Activated CD8-positive, alpha-beta memory T cell treated with anti-CD3 and anti-CD28 coated beads, Interleukin-2, amount 50 U/mL, for 4 hours (primary cell): ENCODE measurements around the gene RBPJL.
A peak's percentile ranks its signal among the peaks of the same experiment; 100 is the strongest.

Experiments
- DNase-seq: peaks from one replicate; pipeline ENCODE4 v3.0.0-alpha.2; 2020

Gene RBPJL, protein sequence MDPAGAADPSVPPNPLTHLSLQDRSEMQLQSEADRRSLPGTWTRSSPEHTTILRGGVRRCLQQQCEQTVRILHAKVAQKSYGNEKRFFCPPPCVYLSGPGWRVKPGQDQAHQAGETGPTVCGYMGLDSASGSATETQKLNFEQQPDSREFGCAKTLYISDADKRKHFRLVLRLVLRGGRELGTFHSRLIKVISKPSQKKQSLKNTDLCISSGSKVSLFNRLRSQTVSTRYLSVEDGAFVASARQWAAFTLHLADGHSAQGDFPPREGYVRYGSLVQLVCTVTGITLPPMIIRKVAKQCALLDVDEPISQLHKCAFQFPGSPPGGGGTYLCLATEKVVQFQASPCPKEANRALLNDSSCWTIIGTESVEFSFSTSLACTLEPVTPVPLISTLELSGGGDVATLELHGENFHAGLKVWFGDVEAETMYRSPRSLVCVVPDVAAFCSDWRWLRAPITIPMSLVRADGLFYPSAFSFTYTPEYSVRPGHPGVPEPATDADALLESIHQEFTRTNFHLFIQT

DNA sequence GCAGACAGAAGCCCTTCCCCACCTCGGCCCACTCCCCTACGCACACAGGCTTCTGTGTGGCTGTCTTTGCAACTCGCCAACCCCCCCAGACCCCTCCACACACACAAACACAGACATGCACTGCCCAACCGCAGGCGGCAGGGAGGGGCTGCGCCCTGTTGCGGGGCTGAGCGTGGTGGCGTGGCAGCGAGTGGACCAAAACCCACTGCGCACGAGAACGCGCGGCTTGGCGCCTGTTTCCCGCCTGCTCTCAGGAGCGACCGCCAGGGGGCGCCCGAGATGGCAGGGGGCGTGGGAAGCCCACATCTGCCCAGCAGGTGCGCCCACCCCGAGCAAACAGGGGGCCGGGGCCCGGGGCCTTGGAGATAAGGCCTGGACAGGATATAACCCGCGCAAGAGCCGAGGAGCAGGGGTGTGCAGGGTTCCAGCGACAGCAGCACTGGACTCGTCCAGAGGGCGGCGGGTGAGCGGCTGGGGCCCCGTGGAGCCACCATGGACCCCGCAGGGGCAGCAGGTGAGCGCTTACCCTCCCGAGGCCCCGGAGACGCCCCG is at the start of gene RBPJL:
Gene RBPJL, plus strand, starts transcription at position 410 of the 552 bp plus-strand sequence. Its CDS starts 83 bp downstream, at position 493.
- DNase-seq: peak; percentile 55

DNA sequence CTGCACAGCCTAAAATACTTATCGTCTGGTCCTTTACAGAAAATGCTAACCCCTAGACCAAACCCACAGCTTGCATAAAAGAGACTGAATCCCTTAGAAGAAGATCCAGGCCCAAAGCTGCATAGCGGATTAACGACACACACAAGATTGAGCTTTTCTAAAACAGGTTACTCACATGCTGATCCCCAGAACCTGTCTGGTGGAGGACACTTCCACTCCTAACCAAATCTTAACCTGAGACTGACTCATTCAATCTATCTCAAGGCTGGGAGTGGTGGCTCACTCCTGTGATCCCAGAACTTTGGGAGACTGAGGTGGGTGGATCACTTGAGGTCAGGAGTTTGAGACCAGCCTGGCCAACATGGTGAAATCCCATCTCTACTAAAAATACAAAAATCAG is 49.5 kb upstream of the RBPJL start:
- no peak for DNase-seq

DNA sequence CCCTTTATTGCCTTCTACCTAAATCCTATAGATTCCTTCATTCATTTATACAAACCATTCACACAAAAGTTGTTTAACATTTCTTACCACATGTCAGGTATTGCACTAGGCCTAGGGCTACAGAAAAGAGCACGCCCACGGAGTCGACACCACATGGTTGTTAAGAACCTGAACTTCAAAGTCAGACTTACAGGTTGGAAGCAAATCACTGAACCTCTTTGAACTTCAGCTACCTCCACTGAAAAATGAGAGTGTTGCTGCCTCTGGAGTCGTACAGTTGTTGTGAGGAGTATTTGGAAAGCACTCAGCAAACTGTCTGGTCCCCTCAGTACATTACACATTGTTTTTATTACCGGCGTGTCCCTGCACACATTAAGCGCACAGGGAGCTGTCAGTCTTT is 48.9 kb upstream of the RBPJL start:
- DNase-seq: no peak

DNA sequence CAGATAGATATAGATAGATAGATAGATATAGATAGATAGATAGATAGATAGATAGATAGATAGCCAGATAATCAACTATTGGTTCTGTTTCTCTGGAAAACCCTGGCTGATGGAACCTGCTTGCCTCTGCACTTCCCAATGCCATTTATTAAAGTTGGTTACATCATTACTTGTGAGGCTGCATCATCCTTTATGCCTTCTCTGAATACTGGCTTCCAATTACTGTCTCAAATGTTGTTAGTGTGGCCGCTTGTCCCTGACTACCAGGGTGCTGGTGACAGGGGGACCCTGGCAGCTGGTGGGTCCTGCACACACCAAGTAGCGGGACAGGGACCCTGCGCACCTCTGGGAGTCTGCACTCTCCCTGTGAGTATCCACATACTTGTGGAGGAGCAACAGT is 48.4 kb upstream of the RBPJL start:
- DNase-seq: no peak

DNA sequence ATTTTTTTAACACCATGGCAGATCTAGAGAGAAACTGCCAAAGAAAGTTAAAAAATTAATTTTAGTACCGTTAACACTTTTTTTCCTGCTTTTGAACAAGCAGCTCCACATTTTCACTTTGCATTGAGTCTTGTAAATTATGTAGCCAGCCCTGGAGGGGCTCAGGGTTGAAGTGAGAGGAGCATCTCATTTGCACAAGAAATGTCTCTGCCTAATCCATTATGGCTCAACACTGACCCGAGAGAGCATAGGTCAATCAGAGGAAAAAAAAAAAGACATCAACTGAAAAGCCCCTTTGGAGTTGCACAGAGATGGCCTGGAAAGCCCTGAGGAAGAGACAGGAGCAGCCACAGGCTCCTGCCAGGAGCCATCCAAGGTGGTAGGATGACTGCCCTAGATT is 48.0 kb upstream of the RBPJL start:
- no peak for DNase-seq

DNA sequence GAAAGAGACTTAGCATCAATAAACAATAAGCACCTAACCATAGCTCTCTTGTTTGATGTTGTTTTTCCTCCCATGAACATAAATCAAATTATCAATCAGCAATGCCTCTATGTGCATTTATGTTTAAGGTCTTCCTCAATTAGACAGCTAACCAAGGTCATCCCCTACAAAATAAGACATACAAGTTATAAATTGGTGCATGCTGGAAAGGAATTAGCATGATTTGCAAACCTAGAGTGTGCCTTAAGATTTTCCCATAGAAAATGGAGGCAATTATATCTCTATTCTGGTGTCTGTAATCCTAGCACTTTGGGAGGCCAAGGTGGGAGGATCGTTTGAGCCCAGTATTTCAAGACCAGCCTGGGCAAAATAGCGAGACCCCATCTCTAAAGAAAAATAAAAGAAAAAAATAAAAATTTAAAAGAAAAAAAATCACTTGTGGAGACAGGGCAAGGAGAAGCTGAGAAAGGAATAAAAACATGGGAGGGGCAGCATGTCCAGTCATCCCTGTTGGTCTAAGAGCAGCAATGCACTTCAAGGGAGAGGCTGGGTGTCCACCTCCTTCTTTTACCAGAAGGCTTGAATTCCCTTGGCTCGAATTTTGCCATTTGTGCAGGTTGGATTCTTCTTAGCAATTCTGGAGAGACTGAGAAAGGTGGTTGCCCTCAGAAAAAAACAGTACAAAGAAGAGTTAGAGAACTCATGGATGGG is 42.9 kb upstream of the RBPJL start:
- no peak for DNase-seq

DNA sequence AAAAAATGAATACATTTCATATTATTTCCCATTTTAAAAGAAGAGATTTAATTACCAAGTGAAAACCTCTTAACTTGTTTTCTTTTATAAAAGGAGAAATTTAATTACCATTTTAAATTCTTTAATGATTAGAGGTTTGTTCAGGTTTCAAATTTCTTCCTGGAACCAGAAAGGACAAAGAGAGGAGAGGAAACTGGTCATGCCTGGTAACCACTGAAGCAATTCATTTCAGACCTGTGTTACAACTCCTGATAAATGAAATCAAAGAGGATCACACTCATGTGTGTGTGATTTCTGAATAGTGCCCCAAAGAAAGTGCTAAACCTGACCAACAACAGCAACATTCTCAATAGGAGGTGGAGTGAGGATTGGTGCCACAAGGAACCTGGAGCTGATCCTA is 39.7 kb upstream of the RBPJL start:
- no peak for DNase-seq

DNA sequence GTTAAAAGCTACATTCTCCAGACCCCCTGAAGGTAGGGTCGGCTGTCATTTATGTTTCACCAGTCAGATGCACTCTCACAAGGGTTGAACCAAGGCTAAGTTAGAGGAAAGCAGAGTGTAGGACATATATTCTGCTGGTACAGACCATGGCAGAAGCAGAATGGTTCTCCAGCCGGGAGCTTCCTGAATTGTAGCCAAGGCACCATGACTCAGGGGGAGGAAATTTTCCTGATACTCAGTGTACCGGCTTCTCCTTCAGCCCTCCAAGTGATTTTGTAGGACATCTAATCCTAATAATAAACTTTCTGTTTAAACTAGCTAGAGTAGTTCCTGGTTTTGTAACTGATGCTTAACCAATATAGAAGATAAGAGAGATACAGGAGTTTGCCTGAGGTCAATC is 38.1 kb upstream of the RBPJL start:
- no peak for DNase-seq

DNA sequence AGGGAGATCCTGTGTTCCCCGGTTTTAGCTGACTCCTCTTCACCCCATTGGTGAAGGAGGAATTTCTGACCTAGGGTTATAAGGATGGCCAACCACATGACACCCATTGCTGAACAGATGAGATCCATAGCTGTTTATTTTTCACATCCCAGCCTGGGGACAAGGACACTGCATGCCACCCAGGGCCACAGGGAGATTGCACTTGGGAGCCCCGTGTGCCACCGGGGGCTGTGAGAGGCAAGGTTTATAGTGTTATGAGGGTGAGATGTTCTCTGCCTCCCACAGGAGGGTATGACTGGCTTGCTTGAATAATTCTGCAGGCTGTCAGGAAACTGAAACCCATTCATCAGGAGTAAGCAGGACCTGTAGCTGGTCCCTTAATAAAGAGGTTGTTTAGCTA is 37.6 kb upstream of the RBPJL start:
- DNase-seq: no peak

DNA sequence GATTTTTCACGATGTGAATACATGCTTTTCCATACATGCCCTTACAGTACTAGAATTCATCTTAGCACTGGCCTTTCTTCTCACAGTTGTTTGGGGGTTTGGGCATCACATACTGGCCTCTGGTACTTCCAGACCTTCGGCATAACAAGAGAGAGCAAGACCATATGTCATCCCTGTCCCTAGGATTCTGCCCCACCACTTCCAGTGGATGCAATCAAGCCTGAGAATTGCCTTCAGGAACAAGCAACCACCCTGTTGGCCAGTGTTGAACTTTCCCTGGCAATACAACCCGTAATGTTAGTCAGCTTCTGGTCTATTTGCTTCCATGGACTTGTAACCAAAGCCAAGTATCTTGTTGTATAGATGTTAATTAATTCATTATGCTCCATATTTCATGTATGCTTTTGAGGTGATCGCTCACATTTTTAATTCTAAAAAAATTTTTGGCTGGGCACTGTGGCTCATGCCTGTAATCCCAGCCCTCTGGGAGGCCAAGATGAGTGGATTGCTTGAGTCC is 36.8 kb upstream of the RBPJL start:
- no peak for DNase-seq

DNA sequence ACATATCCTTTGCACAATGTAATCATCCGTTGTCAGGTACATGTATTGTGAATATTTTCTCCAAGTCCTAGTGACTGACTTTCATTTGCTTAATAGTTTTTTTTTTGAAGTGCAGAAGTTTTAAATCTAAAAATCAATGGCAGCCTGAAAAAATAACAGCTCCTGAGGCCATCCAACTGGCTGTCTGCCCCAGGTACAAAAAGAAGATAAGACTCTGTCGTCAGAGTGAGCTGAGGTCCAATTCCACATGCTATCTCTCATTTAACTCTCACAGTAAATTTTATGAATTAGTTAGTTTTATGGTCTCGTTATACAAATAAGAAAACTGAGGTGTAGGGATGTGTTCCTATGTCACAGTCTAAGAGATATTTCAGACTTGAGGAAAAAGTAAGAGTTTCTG is 31.3 kb upstream of the RBPJL start:
- DNase-seq: no peak

DNA sequence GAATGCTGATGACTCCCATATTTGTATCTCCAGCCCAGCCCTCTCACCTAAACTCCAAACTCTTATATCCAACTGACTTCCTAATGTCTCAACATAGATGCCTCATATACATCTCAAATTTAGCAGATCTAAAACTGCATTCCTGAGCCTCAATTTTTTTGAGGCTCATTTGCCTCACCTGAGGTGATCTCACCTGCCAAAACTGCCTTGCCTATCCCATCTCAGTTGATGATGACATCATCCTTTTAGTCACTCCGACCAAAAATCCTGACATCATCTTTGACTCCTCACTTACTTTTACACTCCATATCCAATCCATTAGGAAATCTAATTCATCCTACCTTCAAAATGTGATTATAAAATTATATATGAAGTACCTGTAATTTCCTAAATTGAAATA is 26.6 kb upstream of the RBPJL start:
- no peak for DNase-seq

DNA sequence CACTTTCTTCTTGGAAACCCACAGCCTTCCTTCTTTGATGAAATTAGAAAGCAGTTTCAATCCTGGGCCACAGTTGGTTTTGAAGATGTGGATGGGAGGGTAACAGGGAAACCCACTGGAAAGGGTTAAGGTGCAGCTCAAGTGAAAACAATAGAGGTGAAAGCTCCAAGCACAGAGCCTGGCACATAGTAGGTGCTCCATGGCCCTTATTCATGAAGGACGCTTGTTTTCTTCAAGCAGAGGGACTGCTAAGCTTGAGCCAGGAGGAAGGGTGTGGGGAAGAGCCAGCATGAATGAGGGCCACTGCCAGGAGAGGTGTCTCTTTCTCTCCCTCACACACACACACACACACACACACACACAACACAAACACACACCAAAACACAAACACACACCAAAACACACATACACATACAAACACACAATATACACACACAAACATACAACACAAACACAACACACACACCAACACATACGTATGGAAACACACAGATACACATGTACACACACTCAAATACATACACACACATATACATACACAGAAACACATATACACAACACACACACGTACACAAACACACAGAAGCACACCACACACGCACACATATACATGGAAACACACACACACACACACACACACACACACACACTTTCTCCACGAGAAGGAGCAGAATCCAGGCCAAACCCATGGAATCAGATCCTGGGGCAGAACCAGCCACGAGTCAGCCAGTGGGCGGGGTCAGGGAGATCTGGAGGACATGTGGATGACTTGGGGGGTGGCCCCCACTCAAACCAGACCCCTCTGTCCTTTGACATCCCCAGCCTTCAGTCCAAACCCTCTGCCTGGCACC is 23.7 kb upstream of the RBPJL start:
- DNase-seq: no peak

DNA sequence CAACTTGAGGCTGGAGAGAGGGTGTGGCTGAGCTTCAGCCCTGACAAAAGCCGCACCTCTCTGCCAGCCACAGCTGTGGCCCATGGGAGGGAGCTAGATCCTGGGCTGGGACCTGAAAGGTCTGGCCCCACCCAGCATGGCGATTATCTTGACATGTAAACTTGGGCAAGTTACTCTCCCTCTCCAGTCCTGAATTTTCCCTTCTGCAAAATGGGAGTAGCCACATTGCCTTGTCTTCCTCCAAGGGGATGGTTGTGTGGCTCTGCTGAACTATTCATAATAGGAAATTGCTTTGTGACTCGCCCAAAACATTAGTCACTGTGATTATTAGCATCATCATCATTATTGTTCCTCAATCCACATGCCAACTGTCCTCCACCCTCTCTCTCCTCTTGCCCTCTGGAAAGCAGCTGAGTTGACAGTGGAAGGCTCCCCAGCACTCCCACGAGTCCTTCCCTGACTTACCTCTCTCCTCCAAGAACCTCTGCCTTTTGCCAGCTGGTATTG is 23.0 kb upstream of the RBPJL start:
- DNase-seq: no peak

DNA sequence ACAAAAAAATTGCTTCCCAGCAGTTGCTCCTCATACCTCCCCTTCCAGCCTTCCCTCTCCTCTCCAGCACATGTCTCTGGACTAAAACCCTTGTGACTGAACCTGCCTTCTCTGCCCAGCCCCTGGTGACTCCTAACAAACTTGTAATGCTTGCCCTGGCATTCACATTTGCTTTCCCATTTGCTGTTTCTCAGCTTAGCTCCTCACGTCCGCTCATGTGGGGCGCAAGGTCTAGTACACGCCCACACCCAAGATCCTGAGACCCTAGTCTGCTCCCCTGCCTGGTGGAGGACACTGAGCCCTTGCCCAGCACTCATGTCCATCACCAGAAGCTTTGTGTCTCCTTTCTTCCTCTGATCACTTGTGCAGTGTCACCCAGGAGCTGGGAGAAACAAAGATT is 18.3 kb upstream of the RBPJL start:
- DNase-seq: no peak

DNA sequence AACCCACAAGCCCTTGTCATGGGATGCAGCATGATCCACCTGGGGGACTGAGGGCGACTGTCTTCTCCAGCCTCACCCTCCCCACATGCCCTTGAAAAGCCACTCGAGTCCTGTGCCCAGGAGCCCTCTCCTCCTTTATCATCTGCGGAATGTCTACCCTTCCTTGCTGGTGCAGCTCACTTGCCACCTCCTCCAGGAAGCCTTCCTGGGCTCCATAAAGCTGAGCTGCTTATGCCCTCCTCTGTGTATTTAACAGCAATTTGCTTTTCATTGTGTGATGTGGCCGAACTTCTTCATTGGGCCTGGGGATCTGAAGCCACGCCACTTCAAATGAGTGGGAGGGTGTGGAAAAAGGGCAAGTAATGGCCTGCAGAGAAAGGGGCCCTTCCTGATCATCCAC is 17.8 kb upstream of the RBPJL start:
- DNase-seq: no peak

DNA sequence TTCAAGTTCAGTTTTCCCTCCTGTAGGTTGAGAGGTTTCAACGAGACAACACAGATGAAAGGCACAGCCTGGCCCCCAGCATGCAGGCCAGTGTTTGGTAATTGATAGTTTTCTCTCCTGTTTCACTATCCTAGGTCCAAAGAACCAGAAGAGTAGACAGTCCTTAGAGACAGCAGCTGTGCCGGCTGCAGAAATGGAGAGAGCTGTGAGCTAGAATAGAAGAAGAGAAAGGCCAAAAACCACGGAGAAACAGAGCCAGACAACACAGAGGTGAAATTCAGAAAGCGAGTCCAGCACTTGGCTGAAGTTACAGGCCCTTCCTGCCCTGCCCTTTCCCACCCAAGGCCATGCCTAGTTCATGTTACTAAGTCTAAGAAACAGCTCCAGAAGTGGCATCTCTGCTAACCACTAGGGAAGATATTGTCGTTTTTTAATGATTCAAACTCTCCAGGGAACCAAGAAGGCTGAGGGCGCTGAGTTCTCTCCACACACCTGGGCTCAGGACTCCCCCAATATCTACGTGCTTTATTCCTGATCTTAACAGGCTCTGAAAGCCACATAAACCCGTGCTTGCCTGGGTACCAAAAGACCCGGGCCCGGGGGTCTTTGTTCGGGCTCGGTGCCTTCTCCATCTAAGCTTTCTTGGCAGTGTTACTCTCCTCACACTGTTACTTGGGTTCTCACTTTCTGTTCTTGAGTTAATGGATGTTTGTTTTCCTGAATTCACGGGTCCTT is 16.5 kb upstream of the RBPJL start:
- DNase-seq: no peak

DNA sequence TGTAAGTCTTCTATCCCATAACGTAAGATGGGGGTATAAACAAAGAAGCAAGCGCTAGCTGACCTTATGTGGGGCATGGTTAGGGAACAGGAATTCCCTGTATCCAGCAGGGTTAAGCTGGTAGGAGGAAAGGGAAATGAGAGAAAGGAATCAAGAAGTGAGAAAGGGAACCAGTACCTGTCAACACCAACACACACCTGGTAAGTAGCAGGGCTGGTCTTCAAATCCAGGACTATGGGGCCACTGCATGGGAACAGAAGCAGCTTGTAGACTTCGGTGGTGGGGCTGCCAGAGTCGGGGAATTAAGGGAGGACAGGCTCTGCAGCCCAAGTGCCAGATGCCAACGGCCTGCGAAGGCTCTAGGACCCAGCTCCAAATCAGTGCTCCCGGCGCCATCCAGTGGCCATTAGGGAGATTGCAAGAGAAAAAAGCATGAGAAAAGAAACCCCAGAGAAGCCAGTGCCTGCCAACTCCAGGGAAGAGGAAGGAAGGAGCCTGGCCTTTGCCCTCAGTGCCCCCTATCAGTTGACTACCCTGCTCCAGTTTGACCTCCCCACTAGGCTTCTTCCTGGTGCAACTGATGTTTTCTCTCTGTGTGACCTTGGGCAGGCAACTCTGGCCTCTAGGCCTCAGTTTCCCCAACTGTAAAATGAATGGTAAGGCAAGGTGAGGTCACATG is 15.8 kb upstream of the RBPJL start:
- DNase-seq: peak; percentile 63

DNA sequence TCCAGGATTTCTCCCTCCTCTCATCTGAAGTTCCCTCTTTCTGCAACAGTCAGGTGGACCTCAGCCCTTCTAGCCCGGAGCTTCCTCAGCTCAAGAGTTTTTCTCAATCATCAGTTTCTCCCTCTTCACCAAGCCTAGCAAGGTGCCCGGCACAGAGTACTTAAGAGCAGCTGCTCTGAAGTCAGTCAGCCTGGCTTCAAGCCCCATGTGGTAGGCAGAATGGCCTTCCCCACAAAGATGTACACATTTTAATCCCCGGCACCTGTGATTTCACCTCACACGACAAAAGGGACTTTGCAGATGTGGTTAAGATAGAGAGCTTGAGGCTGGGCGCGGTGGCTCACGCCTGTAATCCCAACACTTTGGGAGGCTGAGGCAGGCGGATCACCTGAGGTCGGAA is 15.1 kb upstream of the RBPJL start:
- DNase-seq: no peak

DNA sequence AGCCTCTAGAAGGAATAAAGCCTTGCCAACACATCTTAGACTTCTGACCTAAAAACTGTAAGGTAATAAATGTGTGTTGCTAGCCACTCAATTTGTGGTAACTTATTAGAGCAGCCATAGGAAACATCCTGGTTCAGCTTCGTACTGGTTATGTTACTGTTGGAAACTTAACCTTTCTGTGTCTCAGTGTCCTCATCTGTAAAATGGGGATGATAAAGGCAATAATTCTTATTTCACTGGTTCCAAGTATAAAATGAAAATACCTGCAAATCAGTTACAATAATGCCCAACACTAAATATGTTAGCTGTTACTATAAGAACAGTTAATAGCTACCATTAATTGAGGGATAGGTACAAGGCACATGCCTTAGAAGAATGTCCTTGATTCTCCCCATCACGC is 14.3 kb upstream of the RBPJL start:
- no peak for DNase-seq
